Germinal center (tissue), 1 donor: ENCODE measurements around the gene LRRC73.
"Not testable (repeated sequence)": the region's sequence is repeated elsewhere in the genome, so short reads cannot be mapped to it uniquely, and the experiment has no call there.

Source experiments
- DNase-seq: peaks from one replicate; pipeline ENCODE4 v3.0.0; 2012; ENCODE audit warnings: mixed read lengths, low spot score

Gene LRRC73

GRCh38 chr6:43492673-43493072 is 17.5 kb downstream of the LRRC73 start:
- DNase-seq = no peak

GRCh38 chr6:43491750-43492661 is 18.1 kb downstream of the LRRC73 start:
- no peak for DNase-seq

- no peak for DNase-seq
These were observed 19.6 kb downstream of the LRRC73 start for GRCh38 chr6:43490523-43490939.

GRCh38 chr6:43489277-43490072 is 20.7 kb downstream of the LRRC73 start:
- no peak for DNase-seq

- DNase-seq = no peak
These were observed 21.4 kb downstream of the LRRC73 start for GRCh38 chr6:43488667-43489276.

- no peak for DNase-seq
These were observed 28.4 kb downstream of the LRRC73 start for GRCh38 chr6:43481591-43482236.

GRCh38 chr6:43481075-43481474 is 29.1 kb downstream of the LRRC73 start:
- DNase-seq = no peak

GRCh38 chr6:43478008-43478372 is 32.2 kb downstream of the LRRC73 start:
- no peak for DNase-seq

- peak; percentile 94 for DNase-seq
These were observed 32.7 kb downstream of the LRRC73 start, which contains the start of gene TJAP1 for GRCh38 chr6:43477235-43478007. Gene TJAP1, plus strand, starts transcription at chr6:43477570. Its CDS starts 21,432 bp downstream, at chr6:43499002.

GRCh38 chr6:43476746-43477145 is 33.4 kb downstream of the LRRC73 start:
- DNase-seq = no peak

- no peak for DNase-seq
These were observed 34.6 kb downstream of the LRRC73 start for GRCh38 chr6:43475516-43475915.

- no peak for DNase-seq
These were observed 37.6 kb downstream of the LRRC73 start for GRCh38 chr6:43472515-43472914.

GRCh38 chr6:43471399-43471798 is 38.7 kb downstream of the LRRC73 start:
- DNase-seq = no peak

- DNase-seq = no peak
These were observed 40.2 kb downstream of the LRRC73 start for GRCh38 chr6:43469947-43470346.

- no peak for DNase-seq
These were observed 41.1 kb downstream of the LRRC73 start for GRCh38 chr6:43468748-43469681.

GRCh38 chr6:43468240-43468639 is 41.9 kb downstream of the LRRC73 start:
- no peak for DNase-seq

- DNase-seq = no peak
These were observed 42.4 kb downstream of the LRRC73 start for GRCh38 chr6:43467752-43468151.

- DNase-seq = not testable (repeated sequence)
These were observed 42.9 kb downstream of the LRRC73 start for GRCh38 chr6:43467265-43467664.

- DNase-seq = no peak
These were observed 44.2 kb downstream of the LRRC73 start for GRCh38 chr6:43465948-43466347.

- DNase-seq = no peak
These were observed 45.8 kb downstream of the LRRC73 start for GRCh38 chr6:43464337-43464736.
